Measurements from ENCODE around the gene FOXC2.

Gene FOXC2

GRCh38 chr16:86573646-86574508, 7.2 kb downstream of the FOXC2 start:
- no peak for DNase-seq (ENCODE audit: low read depth in 2 of 2)

- no peak for DNase-seq (ENCODE audit: low read depth in 2 of 2)
Observed at GRCh38 chr16:86574646-86575045, 8.0 kb downstream of the FOXC2 start.

DNA sequence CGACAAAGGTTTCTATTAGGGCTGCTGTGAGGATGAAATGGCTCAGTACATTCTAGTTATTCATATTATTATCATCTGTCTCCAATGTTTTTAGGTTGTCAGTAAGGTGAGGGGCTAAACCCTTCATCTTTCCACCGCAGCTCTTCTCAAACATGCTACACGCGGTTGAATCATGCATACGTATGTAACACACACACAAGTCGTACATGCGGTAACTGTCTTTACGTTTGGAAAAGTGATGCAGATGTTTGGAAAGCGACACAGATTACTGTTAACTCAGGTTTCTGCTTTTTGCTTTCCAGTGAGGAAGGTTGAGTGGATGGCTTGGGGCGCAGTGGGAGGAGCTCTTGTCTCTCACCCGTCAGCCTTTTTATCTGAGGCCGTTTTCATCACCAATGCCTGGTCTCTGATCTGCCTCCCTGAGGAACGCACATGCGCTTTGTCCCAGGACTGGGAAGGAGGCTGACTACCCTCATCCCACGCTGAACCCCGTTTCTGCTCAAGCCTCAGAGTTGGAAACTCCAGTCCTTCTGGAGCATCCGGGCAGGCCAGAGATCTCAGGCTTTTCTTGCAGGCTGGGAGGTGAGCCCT, 8.6 kb downstream of the FOXC2 start:
- DNase-seq (ENCODE audit: low read depth in 2 of 2): no peak

DNA sequence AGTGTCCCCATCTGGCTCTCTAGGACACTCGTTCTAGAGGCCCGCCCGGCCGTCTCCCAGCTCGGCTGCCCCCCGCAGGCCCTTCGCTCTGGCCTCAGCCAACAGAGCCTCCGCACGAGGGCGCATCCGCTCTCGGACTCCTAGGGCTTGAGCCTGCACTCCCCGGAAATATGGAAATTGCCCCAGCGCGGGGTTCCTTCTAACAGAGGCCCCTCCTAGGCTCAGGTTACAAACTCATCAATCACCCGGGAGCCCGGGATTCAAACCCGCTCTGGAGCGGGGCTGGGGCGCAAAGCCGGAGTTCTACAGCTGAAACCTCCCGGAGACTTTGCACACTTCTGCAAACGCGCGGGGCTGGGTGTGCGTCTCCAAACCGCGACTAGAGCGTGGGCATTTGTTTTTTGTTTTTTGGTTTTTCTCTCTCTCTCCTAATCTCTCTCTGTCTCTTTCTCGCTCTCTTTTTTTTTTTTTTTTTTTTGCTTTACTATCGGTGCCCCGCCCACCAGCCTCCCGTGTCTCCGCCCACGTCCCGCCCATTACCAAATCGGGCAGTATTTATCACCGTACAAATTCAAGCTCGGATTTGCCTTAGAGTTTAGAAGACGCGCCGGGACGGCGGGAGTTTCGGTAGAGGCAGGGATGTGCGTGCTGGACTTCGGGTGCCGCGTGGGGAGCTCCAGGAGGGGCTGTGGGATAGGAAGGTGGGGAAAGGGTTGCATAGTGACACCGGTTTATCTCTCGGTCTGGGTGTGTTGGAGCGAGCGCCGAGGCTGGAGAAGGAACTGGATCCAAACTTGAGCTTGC, 9.3 kb downstream of the FOXC2 start:
- DNase-seq (ENCODE audit: low read depth in 2 of 2): no peak

GRCh38 chr16:86576591-86577313, 10.1 kb downstream of the FOXC2 start:
- no peak for DNase-seq (ENCODE audit: low read depth in 2 of 2)

- DNase-seq (ENCODE audit: low read depth in 2 of 2): no peak
Observed at GRCh38 chr16:86577314-86577971, 10.8 kb downstream of the FOXC2 start.

- DNase-seq (ENCODE audit: low read depth in 2 of 2): no peak
Observed at GRCh38 chr16:86578061-86578599, 11.5 kb downstream of the FOXC2 start, which contains the start of gene FOXL1. Gene FOXL1, plus strand, starts transcription at chr16:86578549. Its CDS starts 175 bp downstream, at chr16:86578724.

DNA sequence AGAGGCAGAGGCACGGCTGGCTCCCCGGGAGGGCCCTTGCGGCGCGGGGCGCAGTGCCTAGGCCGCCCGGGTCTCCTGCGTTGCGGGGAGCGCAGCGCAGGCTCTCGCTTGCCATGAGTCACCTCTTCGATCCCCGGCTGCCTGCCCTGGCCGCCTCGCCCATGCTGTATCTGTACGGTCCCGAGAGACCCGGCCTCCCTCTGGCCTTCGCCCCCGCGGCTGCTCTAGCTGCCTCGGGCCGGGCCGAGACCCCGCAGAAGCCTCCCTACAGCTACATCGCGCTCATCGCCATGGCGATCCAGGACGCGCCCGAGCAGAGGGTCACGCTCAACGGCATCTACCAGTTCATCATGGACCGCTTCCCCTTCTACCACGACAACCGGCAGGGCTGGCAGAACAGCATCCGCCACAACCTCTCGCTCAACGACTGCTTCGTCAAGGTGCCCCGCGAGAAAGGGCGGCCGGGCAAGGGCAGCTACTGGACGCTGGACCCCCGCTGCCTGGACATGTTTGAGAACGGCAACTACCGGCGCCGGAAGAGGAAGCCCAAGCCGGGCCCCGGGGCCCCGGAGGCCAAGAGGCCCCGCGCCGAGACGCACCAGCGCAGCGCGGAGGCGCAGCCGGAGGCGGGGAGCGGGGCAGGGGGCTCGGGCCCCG, 12.1 kb downstream of the FOXC2 start:
- DNase-seq (ENCODE audit: low read depth in 2 of 2): no peak

- DNase-seq (ENCODE audit: low read depth in 2 of 2): no peak
Observed at GRCh38 chr16:86579268-86580062, 12.8 kb downstream of the FOXC2 start.

- DNase-seq (ENCODE audit: low read depth in 2 of 2): no peak
Observed at GRCh38 chr16:86580063-86580790, 13.6 kb downstream of the FOXC2 start.

DNA sequence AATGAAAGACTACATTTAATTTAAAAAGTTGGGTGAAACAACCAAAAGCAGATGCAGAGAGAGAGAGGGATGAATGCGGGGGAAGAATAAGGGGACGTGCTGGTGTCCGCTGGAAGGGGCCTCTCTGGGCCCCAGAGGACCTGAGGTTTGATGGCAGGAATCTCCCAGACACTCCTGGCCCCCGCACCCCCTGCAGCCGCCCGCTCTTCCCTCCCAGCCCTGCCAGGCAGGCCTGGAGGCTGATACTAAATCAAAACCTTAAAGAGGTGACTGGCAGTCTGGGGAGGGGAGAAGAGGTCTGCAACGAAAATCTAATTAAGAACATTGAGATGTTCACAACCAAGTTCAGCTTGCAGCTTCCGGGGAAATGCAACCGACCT, 14.2 kb downstream of the FOXC2 start:
- DNase-seq (ENCODE audit: low read depth in 2 of 2): no peak

DNA sequence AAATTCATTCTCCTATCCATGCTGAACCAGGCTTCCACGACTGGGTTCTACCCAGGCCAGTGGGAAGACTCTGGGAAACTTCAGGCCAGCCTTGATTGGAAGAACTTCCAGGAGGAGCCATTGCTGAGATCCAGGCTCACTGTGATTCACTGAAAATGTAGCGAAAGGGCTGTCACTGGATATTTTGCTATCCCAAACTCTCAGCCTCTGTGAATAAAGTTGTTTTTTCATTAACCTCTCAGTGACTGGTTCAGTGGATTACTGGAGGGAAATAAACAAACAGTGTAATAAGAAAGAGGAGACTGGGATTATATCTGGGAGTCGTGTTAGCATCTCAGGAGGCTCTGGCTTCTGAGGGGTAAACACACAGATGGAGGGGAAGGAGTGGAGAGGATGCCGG, 14.8 kb downstream of the FOXC2 start:
- no peak for DNase-seq (ENCODE audit: low read depth in 2 of 2)

GRCh38 chr16:86584071-86584685, 17.5 kb downstream of the FOXC2 start:
- DNase-seq (ENCODE audit: low read depth in 2 of 2): no peak

DNA sequence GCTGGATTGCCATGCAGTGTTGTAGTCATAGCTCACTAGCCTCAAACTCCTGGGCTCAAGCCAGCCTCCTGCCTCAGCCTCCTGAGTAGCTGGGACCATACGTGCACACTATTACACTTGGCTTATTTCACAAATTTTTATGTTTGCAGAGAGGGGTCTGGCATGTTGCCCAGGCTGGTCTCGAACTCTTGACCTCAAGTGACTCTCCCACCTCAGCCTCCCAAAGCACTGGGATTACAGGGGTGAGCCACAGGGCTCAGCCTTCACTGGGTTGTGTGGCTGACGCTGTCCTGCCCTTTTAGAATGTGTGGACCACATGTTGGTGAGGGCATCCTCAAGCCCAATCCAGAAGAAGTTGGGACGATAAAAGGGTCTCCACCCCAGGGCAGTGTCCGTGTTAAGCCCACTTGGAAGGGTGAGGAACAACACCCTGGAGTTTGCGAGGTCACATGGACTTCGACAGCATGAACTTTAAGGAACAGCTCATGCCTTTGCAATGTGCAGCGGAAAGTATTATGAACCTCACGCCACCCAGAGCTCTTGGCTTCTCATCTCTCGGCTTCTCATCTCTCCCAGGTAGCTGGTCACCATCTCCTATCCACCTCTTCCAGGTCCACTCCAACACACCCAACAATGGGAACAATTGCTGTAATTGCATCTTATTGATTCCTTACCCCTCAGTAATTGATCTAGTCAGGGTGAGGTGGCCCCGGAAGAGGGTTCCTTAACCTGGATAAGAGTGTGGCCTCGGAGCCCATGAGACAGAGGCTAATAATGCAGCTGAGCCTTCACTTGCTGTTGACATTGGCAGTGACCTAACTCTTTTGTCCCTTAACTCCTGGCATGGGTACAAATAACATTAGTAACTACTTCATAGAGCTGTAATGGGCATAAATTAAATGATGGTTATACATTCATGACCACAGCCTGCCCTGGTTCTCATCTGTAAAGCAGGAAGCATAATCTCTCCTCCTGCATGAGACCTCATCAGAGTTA, 18.4 kb downstream of the FOXC2 start:
- DNase-seq (ENCODE audit: low read depth in 2 of 2): no peak

DNA sequence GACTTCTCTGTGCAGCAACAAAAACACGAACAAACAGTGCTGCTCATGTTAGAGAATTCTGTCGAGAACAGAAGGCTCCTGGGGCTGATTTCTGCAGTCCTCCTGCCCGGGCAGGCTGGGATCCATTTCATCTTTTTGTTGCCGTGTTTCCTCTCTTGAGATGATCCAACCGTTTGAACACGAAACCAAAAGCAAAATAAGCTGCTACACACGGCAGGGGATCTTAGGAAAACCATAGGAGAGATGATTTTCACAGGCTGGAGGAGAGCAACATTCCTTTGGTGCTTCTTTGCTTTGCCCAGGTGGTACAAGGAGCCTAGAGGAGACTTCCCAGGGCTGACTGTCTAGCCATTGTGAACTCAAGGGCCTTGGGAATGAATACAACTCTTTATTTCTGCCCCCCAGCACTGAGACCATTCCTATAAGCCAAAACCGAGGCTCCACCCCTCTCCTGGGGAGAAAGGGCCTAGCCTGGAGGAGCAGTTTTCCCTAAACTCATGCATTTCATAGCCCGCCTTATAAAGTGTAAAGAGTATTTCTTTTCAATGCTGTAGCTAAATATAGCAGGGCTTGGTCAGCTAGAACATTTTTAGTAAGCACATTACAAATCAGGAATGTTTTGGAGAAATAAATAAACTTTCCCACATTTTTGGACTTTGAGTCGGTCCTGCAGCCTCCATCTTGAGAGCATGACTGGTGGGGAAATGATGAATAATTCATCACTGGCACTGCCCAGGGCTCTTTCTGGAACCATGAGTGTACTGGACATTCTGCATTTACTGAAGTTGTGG, 19.4 kb downstream of the FOXC2 start:
- DNase-seq (ENCODE audit: low read depth in 2 of 2): no peak

GRCh38 chr16:86587487-86587886, 20.9 kb downstream of the FOXC2 start:
- DNase-seq (ENCODE audit: low read depth in 2 of 2): no peak

Data from stimulated activated CD4-positive, alpha-beta T cell treated with anti-CD3 and anti-CD28 coated beads, Interleukin-1b, Interleukin-23, amount 100 ng/mL, for 1 hour (primary cell).